ENCODE data around the gene KCNK4.

Gene KCNK4

GRCh38 chr11:64253481-64253880, 37.6 kb upstream of the KCNK4 start:
- DNase-seq (ENCODE audit: low read depth): no peak

GRCh38 chr11:64254326-64254725, 36.8 kb upstream of the KCNK4 start:
- DNase-seq (ENCODE audit: low read depth): no peak

DNA sequence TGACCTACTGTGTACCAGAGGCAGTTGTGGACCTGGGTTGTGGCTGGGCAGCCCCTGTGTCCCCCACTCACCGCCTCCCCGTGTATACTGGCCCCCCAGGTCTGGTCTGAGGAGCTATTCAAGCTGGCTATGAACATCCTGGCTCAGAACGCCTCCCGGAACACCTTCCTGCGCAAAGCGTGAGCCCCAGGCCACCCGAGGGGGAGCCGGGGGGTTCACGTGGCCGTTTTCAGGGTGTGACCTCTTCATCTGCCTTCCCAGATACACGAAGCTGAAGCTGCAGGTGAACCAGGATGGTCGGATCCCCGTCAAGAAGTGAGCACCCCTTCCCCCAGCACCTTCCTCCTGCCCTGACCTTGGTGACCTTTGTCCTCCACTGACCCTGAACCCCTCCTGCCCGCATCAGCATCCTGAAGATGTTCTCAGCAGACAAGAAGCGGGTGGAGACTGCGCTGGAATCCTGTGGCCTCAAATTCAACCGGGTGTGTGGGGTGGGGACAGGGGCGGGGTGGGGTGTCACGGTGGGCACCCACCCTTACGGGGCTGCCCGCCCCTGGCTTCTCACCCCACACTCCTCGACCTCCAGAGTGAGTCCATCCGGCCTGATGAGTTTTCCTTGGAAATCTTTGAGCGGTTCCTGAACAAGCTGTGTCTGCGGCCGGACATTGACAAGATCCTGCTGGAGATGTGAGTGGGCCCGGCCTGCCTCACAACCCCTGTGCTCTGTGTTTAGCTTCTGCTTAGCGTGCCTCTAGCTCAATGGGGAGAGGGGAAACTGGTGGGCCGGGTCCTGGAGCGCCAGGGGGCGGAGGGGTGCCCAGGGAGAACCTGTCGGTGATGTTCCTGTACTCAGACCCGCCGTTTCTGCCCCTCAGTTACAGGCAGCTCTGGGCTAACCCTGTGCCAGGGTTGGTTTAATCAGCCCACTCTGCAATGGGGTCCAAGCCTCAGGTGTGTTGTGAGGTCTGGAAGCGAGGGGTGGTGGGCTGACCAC, 35.7 kb upstream of the KCNK4 start:
- DNase-seq (ENCODE audit: low read depth): no peak

- no peak for DNase-seq (ENCODE audit: low read depth)
Measured at GRCh38 chr11:64256300-64256699, 34.8 kb upstream of the KCNK4 start.

- DNase-seq (ENCODE audit: low read depth): no peak
Measured at GRCh38 chr11:64258356-64258755, 32.7 kb upstream of the KCNK4 start.

- no peak for DNase-seq (ENCODE audit: low read depth)
Measured at GRCh38 chr11:64258946-64259532, 32.1 kb upstream of the KCNK4 start.

DNA sequence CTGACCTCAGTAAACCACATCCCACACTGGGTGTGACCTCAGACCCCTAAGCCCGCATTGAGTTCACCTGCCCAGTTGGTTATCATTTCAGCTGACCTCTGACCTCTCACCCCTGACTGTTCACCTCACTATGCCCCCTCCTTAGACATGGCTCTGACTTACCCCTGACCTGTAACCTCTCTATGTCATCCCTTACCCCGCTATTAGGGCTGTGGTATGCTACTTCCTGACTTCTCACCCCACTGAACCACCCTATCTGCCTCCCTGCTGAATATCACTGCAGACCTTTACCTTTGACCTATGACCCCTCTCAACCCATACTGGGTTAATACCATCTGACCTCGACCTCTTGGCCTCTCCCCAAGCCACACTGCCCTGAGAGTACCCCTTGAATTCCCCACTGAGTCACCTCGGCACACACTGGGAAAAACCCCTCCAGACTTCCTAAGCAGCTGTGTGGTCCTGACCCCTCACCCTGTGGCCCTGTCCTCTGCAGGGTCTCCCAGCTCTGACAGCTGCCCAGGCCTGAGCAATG, 31.5 kb upstream of the KCNK4 start:
- no peak for DNase-seq (ENCODE audit: low read depth)

GRCh38 chr11:64260147-64260708, 30.9 kb upstream of the KCNK4 start:
- no peak for DNase-seq (ENCODE audit: low read depth)

DNA sequence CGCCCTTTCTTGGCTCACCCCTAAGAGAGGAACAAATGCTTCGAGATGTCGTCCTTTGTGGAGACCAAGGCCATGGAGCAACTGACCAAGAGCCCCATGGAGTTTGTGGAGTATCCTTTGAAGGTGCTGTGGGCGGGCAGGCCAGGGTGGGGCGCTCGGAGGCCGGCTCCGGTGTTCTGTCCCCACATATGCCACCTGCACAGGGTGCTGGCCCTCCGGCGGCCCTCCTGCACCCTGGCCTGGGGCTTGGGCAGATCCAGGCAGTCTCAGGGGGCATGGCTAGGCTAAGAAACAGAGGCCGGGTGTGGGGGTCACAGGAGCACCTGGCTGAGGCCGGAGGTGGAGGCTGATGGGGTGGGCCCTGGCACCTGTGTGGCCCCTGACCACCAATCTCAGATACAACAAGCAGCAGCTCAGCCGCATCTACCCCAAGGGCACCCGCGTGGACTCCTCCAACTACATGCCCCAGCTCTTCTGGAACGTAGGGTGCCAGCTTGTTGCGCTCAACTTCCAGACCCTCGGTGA, 29.5 kb upstream of the KCNK4 start:
- DNase-seq (ENCODE audit: low read depth): no peak

GRCh38 chr11:64262271-64263002, 28.7 kb upstream of the KCNK4 start:
- no peak for DNase-seq (ENCODE audit: low read depth)

- no peak for DNase-seq (ENCODE audit: low read depth)
Measured at GRCh38 chr11:64263021-64263946, 27.8 kb upstream of the KCNK4 start.

GRCh38 chr11:64263947-64264317, 27.2 kb upstream of the KCNK4 start:
- no peak for DNase-seq (ENCODE audit: low read depth)

DNA sequence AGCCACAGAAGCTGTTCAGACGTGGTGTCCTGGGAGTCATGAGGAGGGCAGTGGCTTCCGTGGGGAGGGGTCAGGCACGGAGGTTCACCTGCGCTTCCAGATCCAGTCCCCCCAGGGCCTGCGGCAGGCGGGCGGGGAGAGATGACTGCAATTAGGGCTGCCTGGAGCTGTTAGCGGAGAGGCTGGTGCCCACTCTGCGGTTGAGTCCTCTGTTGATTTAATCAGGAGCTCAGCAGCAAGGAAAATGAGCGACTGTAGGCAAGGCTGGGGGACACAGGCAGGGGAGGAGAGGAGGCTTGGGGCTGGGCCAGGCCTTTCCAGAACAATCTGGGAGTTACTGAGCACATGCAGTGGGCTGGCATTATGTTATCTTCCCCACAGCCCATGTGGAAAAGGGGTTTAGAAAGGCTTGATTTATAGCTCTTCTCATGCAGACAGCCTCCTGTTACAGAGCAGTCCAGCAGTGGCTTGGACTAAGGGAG, 26.7 kb upstream of the KCNK4 start:
- no peak for DNase-seq (ENCODE audit: low read depth)

GRCh38 chr11:64265176-64266160, 25.6 kb upstream of the KCNK4 start:
- DNase-seq (ENCODE audit: low read depth): no peak

- no peak for DNase-seq (ENCODE audit: low read depth)
Measured at GRCh38 chr11:64266339-64266738, 24.8 kb upstream of the KCNK4 start.

- DNase-seq (ENCODE audit: low read depth): no peak
Measured at GRCh38 chr11:64267207-64267945, 23.7 kb upstream of the KCNK4 start.

GRCh38 chr11:64268025-64268892, 22.8 kb upstream of the KCNK4 start:
- DNase-seq (ENCODE audit: low read depth): peak; percentile 48
